CD1c-positive myeloid dendritic cell (primary cell): ENCODE data around the gene DOHH.
A peak's percentile ranks its signal among the peaks of the same experiment; 100 is the strongest.
"Not testable (repeated sequence)": the region's sequence is repeated elsewhere in the genome, so short reads cannot be mapped to it uniquely, and the experiment has no call there.

Experiments
- DNase-seq: peaks from one replicate; pipeline ENCODE4 v3.0.0-alpha.2; 2016; ENCODE audit errors: extremely low spot score

DOHH gene

GRCh38 chr19:3519126-3519525 is 18.7 kb upstream of the DOHH start:
- DNase-seq, result no peak

GRCh38 chr19:3518659-3519058 is 18.2 kb upstream of the DOHH start:
- no peak for DNase-seq

- DNase-seq, result no peak
Measured at GRCh38 chr19:3518255-3518654, 17.8 kb upstream of the DOHH start.

- DNase-seq, result no peak
Measured at GRCh38 chr19:3517638-3518037, 17.2 kb upstream of the DOHH start.

- DNase-seq, result peak; percentile 24
Measured at GRCh38 chr19:3516675-3517207, 16.3 kb upstream of the DOHH start.

- no peak for DNase-seq
Measured at GRCh38 chr19:3515891-3516422, 15.5 kb upstream of the DOHH start.

- DNase-seq, result no peak
Measured at GRCh38 chr19:3514930-3515329, 14.5 kb upstream of the DOHH start.

GRCh38 chr19:3513229-3514140 is 13.0 kb upstream of the DOHH start:
- no peak for DNase-seq

- no peak for DNase-seq
Measured at GRCh38 chr19:3512562-3513228, 12.2 kb upstream of the DOHH start.

GRCh38 chr19:3511506-3512251 is 11.2 kb upstream of the DOHH start:
- DNase-seq, result no peak

GRCh38 chr19:3510727-3511126 is 10.3 kb upstream of the DOHH start:
- no peak for DNase-seq

GRCh38 chr19:3509566-3509989 is 9.1 kb upstream of the DOHH start:
- DNase-seq, result no peak

GRCh38 chr19:3508771-3509535 is 8.5 kb upstream of the DOHH start:
- no peak for DNase-seq

- not testable (repeated sequence) for DNase-seq
Measured at GRCh38 chr19:3508121-3508661, 7.7 kb upstream of the DOHH start.

GRCh38 chr19:3507371-3508120 is 7.1 kb upstream of the DOHH start:
- DNase-seq, result no peak

- DNase-seq, result peak; percentile 24
Measured at GRCh38 chr19:3506384-3507340, 6.2 kb upstream of the DOHH start.

GRCh38 chr19:3505598-3506383 is 5.3 kb upstream of the DOHH start, which contains the start of gene FZR1:
FZR1 (plus strand) TSS chr19:3506311; CDS start chr19:3522990, 16,679 bp downstream.
- DNase-seq, result peak; percentile 100

- DNase-seq, result no peak
Measured at GRCh38 chr19:3504735-3505134, 4.3 kb upstream of the DOHH start.
